ENCODE measurements around the gene SH3RF1. TPM values are rescaled to one million over a fixed set of nuclear protein-coding genes. Genes with fewer than 3 reads are reported as not detected.

Gene SH3RF1
- total and polyA plus RNA-seq, 2 of the 8 experiments (the other 6 are each of a cell fraction or from before 2014, with no cell fraction given) = 6.9 to 15.1 TPM

DNA sequence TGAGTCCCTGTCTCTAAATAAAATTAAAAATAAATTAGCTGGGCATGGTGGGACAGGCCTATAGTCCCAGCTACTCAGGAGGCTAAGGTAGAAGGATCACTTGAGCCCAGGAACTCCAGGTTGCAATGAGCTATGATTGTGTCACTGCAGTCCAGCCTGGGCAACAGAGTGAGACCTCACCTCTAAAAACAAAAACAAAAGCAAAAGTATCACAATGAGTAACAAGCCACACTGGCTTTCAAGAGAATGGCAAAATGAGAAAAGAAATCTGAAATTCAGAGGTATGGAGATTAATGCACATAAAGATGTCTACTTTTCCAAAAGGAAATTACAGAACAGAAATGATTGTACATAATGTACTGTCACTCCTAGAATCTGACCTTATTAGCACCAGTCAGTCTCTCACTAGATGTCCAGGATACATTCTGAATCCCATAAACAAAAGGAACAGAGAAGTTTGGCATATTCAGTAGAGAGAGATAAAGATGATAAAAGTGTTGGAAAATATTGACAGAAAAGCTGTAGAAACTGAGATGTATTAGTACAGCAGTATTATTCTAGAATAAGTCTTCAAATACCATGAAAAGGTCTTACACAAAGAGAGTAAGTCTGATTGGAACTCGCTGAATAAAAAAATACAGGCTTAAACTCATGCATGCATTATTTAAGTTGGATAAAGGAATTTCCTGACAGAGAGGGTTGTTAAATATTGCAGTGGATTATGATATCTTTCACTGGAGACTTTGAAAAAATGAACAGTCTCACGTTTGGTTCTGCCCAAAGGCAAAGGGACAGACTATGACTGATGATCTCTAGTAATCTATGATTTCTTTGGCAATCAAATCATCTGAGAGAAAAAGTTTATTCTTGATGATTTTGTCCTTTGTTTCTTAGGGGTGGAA lies 102.5 kb downstream of the SH3RF1 start (continued):
- TF ChIP-seq, protein P1, sequence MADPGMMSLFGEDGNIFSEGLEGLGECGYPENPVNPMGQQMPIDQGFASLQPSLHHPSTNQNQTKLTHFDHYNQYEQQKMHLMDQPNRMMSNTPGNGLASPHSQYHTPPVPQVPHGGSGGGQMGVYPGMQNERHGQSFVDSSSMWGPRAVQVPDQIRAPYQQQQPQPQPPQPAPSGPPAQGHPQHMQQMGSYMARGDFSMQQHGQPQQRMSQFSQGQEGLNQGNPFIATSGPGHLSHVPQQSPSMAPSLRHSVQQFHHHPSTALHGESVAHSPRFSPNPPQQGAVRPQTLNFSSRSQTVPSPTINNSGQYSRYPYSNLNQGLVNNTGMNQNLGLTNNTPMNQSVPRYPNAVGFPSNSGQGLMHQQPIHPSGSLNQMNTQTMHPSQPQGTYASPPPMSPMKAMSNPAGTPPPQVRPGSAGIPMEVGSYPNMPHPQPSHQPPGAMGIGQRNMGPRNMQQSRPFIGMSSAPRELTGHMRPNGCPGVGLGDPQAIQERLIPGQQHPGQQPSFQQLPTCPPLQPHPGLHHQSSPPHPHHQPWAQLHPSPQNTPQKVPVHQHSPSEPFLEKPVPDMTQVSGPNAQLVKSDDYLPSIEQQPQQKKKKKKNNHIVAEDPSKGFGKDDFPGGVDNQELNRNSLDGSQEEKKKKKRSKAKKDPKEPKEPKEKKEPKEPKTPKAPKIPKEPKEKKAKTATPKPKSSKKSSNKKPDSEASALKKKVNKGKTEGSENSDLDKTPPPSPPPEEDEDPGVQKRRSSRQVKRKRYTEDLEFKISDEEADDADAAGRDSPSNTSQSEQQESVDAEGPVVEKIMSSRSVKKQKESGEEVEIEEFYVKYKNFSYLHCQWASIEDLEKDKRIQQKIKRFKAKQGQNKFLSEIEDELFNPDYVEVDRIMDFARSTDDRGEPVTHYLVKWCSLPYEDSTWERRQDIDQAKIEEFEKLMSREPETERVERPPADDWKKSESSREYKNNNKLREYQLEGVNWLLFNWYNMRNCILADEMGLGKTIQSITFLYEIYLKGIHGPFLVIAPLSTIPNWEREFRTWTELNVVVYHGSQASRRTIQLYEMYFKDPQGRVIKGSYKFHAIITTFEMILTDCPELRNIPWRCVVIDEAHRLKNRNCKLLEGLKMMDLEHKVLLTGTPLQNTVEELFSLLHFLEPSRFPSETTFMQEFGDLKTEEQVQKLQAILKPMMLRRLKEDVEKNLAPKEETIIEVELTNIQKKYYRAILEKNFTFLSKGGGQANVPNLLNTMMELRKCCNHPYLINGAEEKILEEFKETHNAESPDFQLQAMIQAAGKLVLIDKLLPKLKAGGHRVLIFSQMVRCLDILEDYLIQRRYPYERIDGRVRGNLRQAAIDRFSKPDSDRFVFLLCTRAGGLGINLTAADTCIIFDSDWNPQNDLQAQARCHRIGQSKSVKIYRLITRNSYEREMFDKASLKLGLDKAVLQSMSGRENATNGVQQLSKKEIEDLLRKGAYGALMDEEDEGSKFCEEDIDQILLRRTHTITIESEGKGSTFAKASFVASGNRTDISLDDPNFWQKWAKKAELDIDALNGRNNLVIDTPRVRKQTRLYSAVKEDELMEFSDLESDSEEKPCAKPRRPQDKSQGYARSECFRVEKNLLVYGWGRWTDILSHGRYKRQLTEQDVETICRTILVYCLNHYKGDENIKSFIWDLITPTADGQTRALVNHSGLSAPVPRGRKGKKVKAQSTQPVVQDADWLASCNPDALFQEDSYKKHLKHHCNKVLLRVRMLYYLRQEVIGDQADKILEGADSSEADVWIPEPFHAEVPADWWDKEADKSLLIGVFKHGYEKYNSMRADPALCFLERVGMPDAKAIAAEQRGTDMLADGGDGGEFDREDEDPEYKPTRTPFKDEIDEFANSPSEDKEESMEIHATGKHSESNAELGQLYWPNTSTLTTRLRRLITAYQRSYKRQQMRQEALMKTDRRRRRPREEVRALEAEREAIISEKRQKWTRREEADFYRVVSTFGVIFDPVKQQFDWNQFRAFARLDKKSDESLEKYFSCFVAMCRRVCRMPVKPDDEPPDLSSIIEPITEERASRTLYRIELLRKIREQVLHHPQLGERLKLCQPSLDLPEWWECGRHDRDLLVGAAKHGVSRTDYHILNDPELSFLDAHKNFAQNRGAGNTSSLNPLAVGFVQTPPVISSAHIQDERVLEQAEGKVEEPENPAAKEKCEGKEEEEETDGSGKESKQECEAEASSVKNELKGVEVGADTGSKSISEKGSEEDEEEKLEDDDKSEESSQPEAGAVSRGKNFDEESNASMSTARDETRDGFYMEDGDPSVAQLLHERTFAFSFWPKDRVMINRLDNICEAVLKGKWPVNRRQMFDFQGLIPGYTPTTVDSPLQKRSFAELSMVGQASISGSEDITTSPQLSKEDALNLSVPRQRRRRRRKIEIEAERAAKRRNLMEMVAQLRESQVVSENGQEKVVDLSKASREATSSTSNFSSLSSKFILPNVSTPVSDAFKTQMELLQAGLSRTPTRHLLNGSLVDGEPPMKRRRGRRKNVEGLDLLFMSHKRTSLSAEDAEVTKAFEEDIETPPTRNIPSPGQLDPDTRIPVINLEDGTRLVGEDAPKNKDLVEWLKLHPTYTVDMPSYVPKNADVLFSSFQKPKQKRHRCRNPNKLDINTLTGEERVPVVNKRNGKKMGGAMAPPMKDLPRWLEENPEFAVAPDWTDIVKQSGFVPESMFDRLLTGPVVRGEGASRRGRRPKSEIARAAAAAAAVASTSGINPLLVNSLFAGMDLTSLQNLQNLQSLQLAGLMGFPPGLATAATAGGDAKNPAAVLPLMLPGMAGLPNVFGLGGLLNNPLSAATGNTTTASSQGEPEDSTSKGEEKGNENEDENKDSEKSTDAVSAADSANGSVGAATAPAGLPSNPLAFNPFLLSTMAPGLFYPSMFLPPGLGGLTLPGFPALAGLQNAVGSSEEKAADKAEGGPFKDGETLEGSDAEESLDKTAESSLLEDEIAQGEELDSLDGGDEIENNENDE (IDR thresholded peaks at IDR 0.05; ENCODE audit: insufficient replicate concordance, low read length) = no peak
- no peak for TF ChIP-seq TBP (IDR thresholded peaks at IDR 0.05; ENCODE audit: low read depth, low read length)
- TF ChIP-seq KDM5A (IDR thresholded peaks at IDR 0.05; ENCODE audit: low read length) = no peak
